Measurements from ENCODE around the gene PDLIM7.

PDLIM7 gene

DNA sequence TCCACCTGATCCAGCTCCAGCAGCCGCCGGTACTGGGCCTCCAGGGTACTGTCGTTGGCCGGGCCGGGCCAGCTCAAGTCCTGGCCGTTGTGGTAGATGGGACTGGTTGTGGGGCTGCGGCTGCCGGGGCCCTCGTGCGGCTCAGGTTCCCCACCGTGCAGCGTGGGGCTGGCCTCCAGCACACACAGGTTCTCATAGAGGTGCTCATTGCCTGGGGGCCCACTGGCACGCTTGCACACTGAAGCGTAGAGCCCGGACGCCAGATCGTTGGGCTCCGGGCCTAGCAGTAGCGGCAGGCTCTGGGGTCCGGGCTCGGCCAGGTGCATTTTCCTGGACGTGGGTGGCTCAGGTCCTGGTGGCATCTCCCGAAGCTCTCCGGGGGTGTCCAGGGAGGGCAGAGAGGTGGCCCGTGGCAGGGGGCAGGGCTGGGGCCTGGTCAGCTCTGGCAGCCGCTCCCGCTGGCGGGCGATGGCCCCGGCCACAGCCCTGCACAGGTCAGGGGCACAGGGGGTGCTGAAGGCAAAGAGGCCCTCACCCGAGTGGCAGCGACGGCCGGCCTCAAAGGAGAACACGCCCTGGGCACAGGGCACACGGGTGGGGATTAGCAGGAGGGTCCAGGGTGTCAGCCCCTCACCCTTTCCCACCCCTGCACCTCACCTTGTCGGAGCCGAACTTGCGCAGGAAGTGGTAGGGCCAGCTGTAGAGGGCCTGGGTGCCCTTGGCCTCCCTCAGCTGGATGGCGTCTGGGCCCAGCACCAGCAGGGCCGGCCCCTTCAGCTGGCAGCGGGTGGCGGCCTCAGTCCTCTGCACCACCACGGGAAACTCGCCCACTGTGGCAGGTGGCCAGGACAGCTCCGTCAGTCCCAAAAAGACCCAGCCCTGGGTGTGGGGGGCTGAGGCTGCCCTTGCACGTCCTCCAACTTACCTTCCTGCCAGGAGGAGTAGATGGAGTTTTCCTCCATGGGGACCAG, 7.0 kb upstream of the PDLIM7 start:
- DNase-seq: no peak

DNA sequence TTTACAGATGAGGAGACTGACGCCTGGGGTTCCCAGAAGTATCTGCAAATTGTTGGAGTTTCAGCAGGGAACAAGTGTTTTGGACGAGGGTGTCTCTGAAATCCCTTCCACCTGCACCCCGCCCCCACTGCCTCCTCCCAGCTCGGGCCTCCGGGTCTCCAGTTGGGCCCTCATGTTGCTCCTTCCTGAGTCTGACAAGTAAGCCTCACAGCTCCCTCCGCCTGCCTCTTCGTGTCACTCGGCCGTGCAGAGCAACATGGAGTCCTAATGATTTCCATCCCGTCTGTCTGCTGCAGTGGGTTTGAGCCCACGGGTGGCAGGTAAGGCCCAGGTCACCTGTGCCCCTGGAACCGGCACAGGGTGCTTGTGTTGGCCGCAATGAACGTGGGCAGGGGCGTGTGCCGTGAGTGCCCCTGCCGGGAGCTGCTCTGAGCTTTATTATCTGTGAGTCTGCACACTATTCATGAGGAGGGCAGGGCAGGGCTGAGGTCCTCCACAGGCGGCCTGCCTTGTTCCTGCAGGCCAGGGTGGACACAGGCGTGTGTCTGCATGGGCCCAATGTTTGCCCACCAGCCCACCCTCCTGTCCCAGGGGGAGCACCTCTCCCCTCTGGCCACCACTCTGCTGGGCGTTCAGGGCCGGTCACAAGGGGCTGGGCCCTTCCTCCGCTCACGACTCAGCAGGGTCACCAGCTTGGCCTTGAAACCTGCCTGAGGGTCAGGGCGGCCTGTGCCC, 6.1 kb upstream of the PDLIM7 start:
- DNase-seq: no peak

DNA sequence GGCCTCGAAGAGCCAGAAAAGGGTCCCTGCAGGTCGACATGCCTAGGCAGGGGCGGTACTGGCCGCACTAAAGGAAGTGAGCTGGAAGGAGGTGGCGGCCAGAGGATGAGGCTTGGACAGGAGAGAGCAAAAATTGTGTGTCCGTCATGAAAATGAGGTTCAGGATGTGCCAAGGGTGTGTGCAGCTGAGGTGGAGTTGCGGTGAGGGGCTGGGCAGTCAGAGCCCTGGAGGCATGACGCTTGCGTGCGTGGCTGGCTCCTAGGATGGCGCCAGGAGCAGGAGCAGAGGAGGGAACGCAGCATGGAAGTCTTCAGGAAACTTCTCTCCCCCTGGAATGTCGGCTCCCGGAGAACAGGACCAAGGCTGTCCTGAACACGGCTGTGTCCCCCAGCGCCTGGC, 5.5 kb upstream of the PDLIM7 start:
- no peak for DNase-seq

DNA sequence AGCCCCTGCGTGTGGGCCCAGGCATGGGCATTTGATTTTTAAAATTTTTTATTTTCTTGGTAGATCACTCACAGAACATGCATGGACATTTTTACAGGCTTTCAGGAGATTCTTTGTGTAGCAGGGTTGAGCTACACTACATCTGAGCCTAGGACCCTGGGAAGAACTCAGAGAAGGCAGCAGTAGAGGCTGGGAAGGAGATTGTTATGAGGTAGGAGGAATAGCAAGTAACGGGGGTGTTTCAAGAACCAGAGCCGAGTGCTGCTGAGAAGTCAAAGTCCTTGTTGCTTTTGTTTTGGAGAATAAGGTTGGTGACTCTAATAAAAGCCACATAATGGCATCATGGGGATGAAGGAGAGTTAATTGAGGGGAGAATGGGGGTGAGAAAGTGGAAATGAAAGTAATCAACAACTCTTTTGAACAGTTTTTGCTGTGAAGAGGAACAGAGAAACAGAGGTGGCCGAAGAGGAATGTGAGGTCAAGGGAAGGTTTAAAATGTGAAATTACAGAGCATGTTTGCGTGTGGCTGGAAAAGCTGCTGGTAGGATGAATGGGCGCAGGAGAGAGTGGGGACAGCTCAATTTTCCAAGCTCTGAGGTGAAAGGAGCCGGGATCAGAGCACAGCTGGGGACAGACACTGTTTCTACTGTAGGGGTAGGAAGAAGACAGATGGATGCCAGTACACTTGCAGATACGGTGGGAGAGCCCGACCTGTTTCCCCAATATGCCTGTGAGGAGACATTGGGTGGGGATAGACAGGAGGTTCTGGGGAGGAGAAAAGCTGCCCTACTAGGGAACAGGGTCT, 4.7 kb upstream of the PDLIM7 start:
- no peak for DNase-seq

DNA sequence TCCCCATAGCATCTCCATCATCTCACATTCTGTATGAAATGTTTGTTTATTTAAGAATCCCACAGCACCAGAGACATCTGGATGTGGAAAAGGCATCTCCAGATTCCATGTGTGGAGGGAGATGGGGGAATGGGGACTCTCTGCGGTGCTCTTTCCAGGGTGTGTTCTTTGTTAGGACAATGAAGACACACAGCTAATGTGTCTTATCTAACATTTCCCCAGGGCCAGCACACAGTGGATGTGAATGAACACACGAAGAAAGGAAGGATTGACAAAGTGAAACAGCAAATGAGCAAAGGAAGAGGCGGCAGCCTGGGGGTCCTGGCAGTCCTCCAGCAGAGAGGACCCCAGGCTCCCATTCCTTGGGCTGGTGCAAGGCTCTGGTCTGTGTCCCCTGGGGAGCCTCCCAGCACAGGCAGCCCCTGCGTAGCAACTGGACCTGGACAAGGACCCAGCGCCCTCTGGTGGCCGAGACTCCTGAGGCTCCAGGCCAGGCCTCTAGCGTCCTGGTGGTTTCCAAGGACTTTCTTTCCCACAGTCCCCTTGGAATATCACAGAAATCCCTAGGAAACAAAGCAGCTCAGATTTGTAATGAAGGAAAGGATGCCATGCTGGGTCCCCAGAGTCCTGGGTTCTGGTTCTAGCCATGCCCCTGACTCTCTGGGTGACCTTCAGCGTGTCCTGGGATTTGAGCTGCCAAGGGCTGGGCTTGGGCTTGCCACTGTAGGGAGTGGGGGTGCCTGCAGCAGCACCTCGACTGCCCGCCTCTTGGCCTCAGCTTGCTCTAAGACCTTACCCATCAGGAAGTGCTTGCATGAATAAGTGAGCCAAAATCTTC, 3.5 kb upstream of the PDLIM7 start:
- peak; percentile 80 for DNase-seq

DNA sequence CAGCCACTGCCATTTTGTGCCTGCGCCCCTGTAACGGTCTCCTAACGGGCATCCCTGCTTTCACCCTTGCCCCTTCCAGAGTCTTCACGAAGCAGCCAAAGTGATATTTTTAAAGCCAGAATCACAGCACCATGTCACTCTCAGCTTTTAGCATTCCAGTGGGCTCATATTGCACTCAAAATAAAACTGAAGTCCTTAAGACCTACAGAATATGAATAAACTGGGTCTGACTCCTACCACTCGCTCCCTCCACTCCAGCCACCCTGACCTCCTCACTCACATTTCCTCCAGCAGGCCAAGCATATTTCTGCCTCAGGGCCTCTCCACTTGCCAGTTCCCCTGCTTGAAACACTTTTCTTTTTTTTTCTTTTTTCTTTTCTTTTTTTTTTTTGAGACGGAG, 2.4 kb upstream of the PDLIM7 start:
- DNase-seq: no peak

DNA sequence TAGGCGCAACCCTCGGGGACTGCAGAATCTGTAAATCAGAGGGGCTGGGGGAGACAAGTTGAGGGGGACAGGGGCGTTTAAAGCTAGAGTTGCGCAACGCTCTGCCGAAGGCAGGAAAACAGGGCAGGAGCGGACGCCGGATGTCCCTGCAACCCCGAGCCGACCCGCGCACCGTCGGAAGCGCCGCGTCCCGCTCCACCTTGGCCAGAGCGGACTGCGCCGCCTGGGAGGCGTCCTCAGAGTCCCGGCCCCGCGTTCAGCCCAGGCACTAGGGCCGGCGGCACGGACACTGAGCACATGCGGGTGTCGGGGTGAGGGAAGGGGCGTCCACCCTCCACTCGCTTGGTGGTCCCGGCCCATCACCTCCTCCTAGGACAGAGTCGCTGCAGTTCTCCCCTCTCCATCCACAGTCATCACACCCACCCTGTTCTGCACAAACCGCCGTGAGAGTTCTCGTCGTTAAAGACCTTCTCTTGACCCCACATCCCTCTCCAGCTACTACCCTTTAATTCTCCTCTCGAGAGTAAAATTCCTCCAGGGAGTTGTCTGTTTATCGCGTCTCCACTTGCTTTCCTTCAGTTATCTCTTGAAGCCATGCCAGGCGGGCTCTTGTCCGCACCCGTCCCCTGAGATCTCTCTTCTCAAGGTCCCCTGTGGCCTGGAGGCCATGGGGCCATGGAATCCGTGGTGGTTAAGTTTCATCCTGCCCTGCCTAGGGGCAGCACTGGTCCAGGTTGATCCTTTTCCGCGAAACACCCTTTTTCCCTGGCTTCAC, 796 bp upstream of the PDLIM7 start:
- DNase-seq: no peak

DNA sequence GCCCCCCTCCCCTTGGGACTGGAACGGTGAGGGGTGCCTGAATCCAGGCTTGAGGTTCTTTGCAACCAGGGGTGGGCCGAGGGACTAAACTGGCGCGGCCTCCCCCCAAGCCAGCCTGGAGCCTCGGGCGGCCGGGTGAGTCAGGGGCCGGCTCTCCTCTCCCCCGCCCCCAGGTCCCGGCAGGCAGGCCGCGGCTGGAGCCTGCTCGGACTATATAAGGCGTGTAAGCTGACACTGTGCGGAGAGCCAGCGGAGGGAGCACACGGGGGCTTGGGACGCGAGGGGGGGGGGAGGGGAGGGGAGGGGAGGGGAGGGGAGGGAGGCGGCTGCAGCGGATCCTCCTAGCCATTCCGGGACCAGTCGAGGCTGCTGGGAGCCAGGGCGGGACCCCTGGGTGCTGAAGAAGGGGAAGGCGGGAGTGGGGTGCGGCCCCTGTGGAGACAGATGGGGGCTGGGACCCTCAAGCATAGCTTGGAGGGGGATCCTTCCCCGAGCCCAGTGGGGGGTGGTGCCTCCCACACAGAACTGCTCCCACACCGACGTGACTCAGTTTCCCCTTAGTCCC, 595 bp downstream of the PDLIM7 start:
- no peak for DNase-seq

DNA sequence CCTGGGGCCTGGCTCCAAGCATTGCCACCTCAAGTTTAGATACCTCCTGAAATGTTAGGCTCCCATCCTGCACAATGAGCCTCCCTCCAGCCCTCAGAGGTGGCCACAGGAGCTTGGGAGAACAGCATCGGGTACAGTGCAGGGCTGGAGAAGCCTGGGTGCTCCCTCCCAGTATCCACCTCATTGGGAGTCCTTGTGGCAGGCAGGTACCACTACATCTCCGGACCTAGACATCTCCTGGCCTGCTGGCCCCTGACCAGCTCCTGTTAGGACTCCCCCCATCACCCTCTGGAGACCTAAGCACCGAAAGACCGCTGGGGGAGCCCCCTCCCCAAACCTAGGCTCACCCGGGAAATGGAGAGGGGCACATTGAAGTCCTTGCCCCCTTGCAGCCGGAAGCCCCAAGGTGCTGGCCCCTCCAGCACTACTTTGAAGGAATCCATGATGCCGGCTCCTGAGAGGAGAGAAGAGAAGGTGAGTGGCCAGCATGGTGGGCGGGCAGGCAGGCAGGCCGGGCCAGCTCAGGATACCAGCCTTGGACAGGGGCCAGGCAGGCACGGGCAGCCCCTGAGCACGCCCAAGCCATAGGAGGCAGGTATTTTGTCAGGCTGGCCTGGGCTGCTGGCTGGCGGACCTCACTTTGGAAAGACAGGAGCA, 1.2 kb downstream of the PDLIM7 start:
- no peak for DNase-seq

DNA sequence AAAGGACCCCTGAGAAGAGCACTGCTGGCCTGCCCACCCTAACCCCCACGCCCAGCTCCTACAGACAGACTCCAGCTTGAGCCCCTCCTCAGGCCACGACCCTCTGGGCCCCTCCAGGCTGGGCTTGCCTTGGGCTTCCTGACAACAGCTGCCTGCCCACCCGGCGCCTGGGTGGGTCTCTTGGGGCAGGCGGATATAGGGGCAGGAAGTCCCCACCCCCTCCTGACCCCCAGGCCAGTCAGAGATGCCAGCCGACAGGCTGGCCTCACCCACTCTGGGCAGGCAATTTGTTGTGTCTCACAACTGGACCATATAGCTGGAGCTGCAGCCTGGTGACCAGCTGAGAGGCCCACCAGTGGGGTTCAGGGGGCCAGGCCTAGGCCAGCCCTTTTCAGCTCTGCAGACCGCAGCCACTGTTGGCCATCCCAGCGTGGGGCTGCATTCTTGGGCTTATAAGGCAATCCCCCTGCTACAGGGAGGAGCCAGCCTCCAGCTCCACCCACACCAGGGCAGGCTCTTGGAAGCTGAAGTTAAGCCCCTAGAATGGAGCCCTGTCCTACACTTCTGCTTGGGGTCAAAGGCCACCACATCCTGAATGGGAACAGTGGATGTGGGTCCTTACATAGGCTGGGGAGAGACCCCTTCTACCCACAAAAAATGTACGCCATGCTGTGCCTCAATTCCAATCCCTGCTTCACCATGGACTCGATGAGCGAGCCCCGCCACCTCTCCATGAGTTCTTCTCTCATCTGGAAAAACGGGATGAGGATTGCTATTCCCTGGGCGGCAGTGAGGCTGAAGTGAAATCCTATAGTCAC, 2.0 kb downstream of the PDLIM7 start:
- no peak for DNase-seq

DNA sequence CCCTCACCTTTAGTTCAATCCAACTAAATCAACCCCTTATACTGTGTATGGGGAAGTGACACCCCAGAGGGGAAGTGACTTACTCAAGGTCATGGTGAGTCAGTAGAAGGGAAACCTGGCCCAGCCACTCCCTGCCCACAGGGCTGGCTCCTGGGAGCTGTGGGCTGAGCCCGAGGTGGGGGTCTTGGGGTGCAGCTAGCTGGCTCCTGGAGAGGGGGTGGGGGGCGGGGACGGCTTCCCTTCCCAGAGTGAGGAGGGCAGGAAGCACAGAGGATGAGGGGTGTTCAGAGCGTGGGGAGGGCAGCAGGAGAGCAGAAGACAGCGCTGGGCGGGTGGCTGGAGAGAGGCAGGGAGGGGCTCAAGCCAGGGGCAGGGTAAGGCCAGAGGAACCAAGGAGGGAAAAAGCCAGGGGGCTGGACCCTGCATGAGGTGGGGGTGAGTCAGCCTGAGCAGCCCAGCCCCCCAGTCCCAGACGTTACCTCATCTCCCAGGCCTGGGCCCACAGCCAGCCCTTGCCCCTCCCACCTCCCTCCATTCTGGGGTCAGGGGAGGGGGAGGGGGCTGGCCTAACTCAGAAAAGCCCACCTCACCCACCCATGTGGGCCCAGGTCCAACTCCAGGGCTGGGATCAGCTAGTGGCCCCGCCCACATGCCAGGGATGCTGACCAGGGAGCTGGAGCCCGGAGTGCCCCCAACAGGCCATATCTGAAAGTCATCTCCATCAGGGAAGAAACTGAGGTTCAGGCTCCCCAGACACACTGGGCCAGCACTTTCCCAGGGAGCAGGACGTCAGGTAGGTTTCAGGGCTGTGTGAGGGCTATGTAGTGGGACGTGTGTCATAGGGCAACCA, 2.8 kb downstream of the PDLIM7 start:
- DNase-seq: no peak

DNA sequence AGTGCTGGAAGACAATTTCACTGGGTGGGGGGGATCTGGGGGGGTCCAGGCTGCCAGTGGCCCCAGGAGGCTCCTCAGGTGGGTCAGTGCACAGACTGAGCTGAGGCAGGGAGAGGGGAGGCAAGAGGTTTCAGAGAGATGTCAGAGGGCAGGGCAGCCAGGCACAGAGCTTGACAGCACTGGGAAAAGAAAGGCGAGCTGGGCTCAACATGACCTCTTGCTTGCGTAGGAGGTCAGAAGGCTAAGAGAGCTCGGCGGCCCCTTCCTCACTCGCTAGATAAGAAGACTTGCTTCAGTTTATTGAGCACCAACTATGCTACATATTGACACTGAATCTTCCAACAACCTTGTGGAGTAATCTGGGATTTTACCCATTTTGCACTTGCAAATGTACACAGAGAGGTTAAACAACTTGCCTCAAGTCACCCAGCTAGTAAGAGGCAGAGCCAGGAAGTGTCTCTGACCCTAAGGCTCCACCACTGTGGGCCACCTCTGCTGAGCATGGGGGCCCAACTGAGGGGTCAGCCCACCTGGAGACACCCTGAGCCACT, 3.5 kb downstream of the PDLIM7 start:
- DNase-seq: no peak

DNA sequence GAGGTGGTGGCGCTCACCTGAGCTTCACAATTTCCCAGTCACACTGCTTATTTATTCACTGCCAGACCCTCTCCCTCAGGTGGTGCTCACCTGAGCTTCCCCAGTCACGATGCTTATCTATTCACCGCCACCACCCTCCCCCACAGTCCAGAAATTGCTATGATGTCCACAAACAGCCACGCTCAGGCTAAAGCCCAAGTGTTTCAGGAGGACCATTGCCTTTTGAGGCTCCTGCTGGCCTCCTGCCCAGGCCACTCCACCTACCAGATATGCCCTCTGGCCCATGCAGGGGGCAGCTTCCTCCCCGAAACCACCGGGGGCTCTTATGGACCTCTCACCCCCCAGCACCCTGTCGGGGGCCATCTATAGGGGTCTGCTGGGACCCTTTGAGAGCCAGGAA, 4.6 kb downstream of the PDLIM7 start:
- DNase-seq: no peak

DNA sequence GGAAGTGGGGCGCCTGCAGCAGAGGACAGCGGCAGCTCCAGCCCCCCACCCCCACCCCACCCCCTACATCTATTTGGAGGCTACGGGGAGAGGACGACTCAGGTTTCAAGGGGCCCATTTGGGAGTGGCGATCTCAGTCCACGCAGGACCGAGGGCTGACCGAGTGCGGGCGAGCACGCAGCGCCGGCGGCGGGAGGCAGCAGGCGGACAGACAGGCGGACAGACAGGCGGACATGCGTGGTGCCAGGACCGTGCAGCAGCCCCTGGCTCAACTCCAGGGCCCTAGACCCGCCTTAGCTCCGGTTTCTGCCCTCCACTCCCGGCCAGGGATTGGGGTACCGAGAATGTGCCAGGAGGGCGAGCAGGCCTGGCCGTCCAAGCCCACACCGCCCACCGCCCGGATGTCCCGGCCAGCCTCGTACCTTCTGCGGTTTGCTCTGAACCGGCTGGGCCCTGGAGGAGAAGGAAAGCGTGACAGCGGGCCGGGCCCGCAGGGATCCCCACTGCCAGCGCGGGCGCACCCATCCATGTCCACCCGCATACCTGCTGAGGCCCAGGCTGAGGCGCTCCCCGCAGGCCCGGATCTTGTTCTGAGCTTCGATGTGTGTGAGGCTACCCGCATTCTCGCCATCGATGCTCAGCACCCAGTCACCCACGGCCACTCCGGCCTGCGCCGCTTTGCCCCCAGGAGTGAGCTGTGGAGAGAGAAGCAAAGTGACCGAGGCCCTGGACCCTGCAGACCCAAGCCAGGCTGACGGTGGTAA, 5.2 kb downstream of the PDLIM7 start:
- DNase-seq: no peak

DNA sequence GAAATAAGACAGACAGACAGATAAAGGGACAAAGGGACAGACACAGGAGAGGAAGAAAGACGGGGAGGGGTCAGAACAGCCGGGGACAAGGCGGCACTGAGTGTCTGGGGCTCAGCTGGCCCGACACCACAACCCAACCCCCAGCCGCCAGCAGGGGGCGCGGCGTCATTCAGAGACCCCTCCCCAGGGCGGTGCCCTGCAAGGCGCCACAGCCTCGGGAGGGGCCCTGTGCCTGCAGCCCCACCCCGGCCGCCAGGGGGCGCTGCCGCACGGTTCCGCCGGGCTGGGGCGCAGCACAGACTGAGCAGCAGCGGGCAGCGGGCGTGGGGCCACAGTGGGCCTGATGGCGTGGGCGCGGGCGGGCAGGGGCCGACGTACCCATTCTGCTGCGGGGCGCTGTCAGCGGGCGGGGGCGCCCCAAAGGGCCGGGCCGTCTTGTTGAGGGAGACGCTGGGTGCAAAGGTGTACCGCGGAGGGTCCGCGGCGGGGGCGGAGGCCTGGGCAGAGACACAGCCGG, 5.9 kb downstream of the PDLIM7 start:
- peak; percentile 68 for DNase-seq

DNA sequence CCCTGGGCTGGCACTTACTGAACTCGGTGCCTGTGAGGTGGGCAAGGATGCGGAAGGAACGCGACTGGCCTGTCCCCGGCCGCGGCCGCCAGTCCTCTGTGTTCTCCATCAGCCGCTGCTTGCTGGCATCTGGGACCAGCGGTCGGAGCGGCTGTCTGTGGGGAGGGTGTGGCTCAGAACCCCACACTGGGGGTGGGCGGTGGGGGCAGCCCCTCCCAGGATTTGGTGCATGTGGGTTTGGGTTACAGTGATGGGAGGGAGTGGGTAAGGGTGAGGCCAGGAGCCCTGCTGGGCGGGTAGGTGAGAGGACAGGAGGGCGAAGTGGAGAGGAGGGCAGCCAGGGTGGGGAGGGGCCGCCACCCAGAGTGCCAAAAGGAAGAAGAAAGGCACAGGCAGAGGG, 6.4 kb downstream of the PDLIM7 start:
- DNase-seq: no peak

DNA sequence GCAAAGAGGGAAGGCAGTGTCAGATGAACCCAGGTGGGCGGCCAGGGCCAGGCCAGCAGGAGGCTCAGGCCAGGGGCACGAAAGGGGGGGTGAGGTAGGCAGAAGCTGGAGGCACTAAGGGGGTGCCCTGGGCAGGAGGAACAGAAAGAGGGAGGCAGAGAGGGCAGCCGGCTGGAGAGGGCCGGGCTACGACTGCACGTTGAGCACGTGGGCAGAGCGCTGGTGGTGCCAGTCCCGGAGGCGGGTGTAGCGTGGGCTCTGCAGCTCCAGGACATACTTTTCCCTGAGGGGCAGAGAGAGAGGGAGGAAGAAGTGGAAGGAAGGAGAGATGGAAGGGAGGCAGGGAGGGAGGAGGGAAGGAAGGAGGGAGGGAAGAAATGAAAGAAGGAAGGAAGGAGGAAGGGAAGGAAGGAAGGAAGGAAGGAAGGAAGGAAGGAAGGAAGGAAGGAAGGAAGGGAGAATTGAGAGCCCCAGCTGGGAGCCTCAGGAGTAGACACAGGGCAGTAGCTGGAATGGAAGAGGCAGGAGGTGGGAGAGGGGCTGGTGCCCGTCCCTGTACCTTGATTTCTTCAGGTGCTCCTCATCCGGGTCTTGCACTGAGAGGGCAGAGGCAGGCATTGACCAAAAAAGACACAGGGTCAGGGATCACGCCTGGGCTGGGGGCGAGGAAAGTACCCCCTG, 7.0 kb downstream of the PDLIM7 start:
- no peak for DNase-seq

Measured in NCI-H1694 (cell line).